DMS53 treated with DMSO at 0.1 percent for 48 hours (cell line): ENCODE measurements around the gene MRC1.

Experiments used
- DNase-seq: peaks from one replicate; lab custom pipeline; 2025; ENCODE audit not compliant: unreplicated experiment; lab: John Stamatoyannopoulos, UW

The MRC1 gene

DNA sequence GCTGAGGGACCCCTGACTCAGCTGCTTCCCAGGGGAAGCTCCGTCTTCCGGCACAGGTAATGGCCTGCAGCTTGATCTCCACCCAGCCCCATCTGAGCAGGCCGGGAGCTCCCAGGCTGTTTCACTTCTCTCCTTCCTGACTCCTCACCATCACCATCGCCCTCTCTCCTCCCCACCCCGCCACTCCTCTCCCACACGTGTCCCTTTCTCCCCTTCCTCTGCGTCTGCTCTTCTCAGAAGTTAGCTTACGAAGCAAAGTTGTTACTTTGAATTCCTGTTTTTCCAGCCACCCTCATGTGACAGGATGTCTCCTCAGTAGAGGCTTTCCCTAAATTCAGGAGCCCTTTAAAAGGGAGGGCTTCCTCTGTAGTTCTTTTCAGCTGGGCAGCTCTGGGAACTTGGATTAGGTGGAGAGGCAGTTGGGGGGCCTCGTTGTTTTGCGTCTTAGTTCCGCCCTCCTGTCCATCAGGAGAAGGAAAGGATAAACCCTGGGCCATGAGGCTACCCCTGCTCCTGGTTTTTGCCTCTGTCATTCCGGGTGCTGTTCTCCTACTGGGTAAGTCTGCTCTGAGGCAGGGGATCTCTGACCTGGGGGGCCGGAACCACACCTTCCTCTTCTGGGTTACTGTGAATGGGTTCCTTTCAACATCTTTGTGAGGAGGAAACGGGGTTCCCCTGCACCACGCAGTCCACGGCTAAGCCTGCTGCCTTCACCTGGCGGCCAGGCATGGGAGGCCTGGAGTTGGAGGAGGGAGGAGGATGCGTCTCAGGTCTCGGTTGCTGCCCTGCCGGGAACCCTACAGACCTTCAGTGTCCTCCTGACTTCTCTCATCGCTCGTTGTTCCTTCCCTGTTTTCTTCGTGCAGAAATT is at the start of gene MRC1:
MRC1 (plus strand) TSS at position 378 of the 871 bp plus-strand sequence; CDS start at position 496, 118 bp downstream.
- no peak for DNase-seq

DNA sequence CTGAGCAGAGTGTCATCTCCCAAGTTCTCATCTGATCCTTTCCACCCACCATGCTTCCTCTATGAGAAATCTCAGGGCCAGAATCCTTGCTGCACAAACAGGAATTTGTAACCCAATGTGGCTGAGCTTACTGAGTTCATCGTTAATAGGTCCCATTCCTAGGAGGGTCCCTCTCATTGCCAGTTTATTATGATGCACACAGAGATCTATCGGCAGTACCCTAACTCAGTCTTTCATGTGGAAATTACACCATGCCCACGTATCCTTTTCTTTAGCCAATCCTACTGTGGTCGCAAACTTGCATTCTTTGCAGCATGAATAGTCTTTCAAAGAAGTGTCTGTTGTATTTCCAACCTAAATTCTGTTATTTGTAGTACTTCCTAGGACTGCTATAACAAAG is 45.0 kb upstream of the MRC1 start:
- no peak for DNase-seq

DNA sequence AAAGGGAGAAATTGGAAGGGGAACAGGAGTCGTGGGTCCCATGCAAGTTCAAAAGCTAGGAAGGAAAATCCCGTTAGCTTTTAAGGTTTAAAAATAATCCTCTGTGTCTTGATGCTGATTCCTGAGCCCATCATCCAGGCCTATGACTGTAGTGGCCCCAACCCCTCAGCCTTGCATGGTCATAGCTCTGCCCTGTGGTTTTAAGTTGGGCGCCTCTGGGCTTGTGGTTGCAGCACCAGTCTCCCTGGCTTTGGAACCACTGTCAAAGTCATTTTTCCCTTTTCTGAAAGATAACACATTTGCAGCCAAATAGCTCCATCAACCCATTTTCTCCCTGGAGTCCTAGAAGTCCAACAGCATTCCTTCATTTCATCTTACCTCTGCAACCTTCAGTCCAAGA is 43.5 kb upstream of the MRC1 start:
- DNase-seq: no peak

DNA sequence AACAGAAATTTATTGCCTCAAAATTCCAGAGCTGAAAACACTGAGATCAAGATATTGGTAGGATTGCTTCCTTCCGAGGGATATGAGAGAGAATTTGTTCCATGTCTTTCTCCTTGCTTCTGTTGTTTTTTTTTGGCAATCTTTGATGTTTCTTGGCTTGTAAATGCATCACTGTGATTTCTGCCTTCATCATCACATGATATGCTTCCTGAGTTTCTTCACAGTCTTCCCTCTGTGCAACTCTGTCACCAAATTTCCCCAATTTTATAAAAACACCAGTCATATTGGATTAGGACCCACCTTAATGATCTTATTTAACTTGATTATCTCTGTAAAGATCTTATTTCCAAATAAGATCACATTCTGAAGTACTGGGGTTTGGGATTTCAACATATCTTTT is 42.4 kb upstream of the MRC1 start:
- no peak for DNase-seq

DNA sequence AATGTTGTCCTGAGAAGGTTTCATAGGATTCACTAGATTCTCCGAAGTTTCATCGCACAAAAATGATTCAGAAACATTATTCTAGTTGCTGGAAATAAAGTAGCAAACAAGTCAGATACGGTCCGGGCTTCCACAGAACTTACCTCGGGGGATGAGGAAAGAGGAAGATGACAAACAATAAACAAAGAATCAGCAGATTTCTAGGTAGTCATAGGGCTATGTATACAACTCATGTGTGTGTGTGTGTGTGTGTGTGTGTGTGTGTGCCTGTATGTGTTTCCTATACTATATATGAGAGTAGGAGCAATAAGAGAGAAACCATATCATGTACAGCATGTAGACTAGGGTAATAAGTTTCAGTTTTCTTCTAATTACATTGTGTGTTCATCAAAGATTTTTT is 40.7 kb upstream of the MRC1 start:
- no peak for DNase-seq

DNA sequence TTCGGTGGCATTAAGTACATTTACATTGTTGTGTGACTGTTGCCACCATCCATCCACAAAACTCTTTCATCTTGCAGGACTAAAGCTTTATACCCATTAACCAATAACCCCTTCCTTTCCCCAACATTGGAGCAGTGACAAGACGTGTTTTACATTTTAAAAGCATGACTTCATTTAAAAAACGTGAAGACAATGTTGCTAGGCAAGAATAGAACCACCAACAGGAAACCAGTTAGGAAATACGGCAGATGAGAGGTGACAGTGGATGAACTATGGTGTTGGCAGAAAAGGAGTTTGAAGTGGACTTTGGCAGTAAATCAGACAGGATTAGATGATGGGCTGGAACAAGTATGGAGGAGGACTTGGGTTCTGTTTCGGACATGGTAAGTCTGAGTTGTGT is 40.2 kb upstream of the MRC1 start:
- DNase-seq: no peak

DNA sequence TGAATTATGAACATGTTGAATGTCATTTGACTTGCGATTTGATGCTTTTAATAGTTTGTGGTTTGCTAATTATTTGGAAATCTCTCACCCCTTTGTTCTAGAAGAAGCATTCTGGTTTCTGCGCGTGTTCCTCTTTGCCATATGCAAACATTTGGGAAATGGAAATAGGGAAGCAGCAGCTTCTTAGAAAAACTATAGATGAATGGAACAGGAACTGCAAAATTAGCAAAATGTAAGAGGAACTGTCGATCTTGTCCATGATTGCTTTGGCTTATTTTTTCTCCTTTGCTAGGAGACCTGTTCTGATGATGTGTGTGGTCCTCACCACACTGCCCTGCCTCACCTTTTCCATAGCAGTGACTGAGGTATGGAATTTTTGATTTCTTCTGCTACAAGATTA is 38.1 kb upstream of the MRC1 start:
- DNase-seq: no peak

DNA sequence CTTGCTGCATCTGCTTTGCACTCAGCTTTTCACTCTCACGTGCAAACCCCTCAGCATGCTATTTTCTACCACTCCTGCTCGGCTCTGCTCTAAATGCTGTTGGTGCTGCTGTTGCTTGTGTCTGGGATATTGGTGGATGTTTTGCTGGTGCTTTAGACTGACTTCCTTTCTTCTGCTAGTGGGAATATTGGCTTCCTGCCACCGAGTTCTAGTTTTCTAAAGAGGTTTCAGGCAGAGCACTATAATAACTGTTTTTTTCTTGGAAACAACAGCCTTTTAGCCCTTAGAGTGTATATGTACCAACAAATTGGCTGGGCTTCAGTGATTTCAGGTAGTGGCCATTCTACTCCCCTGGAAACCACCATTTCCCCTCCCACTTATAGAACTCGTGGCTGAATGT is 29.4 kb upstream of the MRC1 start:
- no peak for DNase-seq

DNA sequence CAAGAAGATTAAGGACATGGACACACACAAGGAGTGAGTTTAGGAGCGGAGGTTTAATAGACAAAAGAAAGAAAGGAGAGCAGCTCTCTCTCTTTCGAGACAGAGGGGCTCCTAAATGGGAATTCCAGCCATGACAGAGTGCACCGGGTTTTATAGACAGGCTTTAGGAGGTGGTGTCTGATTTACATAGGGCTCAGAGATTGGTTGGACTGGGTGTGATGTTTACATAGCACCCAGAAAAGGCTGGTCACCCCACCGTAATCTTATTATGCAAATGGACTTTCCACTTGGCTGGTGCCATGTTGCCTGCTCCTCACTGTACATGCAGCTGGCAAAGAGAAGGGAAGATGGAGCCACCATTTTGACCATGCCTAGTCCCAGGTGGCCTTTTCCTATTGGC is 28.4 kb upstream of the MRC1 start:
- no peak for DNase-seq

DNA sequence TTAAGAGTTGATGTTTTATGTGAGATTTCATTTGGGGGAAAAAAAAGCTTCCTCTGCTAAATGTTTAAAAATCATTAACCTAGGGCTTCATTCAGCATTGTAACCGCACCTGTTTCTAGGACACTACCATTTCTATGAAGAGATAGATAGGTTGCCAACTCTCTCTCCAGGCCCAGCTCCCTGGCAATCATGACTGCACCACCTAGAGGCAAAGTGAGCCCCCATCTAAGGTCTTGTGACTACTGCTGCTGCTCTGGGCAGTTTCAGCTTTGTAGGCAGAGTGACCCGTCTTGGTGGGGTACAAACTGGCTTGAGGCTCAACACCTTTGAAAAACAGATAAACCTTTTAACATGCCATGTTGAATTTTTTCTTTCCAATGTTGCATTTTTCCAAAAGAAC is 27.3 kb upstream of the MRC1 start:
- peak; percentile 17 for DNase-seq

DNA sequence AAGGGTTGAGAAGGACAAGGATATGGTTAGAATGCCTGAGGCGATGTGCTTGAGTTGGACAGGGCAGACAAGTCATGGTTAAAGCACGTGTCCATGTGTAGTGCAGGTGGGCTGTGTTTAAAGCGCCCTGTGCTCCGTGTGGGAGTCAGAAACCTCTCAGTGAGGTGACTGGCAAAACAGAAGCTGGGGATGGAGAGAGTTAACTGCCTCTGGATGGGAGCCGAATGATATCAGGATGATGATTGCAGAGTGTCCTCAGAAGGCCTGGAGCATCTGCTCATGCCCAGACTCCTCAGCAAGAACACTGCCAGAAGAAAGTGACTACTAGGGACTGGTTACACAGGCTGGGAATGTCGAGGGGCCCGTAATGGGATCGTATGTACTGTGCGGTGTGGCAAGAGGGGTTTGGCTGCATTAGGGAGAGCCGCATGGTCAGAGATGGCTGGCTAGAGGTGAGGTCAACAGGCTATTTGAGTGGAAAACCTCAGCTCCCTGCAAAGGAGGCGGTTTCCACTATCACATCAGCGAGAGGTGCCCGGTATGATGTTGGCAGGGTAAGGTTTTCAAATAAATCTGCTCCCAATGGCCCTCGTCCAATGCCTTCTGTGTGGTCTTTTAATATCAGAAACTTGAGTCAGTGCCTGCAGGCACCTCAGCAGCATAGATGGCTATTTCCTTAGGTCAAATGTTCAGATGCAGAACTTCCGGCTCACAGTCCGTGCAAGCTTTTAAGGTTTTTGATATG is 26.1 kb upstream of the MRC1 start:
- DNase-seq: no peak

DNA sequence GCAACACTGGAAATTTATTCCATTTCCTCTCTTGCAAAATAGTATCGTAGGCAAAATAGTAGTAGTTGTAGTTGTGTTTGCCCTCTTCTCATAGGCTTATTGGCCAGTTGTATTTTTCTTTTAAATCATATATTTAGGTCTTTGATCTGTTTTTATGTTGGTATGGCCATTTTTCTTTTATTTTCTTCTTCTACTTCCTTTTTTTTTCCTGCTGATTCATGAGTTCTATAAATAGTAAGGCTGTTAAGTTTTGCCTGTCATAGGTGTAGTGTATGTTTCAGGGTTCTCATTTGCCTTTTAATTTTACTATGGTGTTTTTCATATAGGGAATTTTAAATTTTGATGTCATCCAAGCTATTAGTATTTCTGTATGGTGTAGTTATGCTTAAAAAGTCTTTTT is 25.4 kb upstream of the MRC1 start:
- no peak for DNase-seq

DNA sequence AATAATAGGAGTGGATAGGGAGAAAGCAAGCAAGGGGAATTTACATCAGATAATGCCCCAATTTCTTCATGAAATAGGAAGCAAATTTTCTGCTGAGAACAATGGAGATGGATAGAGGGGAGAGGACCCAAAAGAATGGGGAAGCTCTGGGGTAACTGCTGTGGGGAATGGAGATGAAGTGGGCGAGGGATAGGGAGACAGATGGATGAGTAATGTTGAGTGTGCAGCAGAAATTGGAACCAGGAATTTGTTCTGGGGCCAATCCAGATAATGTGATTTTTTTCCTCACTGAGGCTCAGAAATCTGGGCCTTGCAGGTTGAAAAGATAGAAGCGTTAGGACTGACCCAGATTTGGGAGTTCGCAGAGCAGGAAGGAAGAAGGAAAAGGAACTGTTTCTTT is 24.5 kb upstream of the MRC1 start:
- DNase-seq: no peak

DNA sequence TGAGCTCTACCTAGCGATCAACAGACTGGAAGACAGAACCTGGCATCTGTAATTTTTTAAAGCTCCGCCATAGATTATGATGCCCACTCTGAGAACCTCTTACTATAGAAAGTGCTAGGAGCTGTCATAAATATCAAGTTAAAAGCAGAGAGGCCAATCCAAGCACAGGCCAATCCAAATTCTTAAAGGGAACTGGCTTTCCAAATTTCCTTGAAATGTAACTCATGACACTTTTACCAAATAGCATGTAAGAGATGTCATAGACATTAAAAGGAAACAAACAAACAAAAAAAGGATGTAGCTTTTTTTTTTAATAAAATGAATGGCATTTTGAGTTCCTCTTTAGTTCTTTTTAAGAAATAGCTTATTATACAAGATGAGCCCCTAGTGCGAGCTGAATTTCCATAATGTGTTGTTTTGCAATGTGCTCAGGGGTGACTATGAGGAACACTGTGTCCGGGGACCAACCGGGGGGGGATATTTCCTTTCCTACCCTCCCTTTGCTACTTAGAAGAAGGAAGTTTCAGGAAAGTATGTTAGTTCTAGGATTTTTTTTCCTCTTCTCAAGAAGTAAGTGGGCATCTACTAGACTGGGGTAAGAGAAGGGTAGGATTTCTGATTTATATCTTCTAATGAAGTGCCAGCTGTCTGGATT is 23.7 kb upstream of the MRC1 start:
- DNase-seq: no peak

DNA sequence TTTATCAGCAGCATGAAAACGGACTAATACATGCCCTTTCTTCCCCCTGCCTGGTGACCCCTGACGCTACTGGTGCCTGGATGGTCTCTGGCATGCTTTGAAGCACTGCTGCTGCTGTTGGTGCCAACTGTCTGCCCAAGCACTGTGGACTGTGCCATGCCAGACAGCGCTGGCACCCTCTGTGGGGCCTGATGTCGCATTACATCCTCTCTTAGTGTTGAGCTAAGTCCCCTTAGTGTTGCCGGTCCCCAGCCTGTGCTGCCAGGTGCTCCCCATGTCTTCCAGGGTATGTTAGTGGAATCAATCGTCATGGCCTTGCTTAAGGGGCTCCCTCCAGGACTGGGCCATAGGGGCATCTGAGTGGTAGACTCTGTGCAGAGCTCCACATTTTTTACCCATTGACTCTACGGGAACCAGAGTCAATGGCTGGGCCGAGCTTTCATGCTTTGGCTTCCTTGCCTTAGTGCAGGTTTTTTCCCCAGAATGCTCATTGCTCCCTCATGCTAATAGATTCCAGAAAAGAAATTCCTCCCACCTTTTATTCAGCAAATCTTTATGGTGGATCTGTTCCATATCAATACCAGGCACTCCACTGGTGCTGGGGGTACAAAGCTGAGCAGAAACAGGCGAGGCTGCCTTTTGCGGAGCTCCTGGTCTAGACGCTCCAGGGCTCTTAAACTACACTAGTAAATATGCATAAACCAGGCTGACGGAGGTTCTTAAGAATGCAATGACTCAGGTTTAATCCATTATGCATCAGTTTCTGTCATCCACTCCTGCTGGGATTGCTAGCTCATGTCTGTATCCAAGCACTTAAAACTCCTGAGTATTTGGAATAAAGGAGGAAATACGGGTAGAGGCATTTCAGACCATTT is 21.8 kb upstream of the MRC1 start:
- DNase-seq: no peak

DNA sequence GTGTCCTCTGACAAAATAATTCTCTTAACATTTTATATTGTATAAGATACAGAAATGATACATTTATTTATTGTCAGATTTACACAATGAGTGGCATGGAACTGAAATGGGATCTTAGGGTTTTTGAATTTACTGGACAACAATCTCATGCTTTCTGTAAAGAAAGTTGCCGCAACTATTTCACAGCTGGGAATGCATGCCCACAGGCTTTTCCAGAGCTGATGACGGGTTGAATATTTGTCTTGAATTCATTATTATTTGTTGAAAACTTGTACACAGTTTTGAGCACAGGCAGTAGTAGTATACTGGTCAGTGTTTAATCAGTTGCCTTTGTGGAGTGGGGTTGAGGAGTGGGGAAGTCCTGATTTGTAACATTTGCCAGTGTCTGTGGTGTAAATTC is 20.5 kb upstream of the MRC1 start:
- no peak for DNase-seq

DNA sequence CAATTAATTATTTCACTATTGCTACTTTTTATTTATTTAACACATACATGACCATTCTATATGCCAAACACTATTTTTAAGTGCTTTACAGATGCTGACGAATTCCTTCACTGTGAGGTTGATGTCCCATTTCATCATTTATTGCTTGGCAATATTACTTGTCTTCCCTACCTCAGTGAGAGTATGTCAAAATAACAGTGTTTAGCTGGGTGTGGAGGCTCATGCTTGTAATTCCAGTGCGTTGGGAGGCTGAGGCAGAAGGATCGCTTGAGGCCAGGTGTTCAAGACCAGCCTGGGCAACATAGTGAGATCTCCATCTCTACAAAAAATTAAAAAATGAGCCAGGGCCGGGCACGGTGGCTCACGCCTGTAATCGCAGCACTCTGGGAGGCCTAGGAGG is 19.8 kb upstream of the MRC1 start:
- DNase-seq: no peak

DNA sequence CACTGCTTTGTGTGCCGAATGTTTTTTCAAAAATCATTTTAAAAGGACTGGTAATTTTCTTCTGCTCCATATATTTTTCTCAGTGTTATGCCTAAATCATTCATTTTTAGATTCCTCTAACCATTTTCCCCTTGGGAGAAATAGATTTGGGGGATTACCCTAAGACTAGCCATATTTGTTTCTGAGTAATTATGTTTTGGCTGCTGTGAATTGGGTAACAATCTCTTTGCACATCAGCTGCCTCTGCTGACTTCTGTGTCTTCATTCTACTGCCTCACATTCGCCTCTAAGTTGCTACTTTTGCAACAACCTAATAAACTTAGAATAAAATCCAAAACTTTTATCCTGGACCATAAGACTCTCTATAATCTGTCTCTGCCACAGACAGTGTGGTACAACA is 18.5 kb upstream of the MRC1 start:
- no peak for DNase-seq

DNA sequence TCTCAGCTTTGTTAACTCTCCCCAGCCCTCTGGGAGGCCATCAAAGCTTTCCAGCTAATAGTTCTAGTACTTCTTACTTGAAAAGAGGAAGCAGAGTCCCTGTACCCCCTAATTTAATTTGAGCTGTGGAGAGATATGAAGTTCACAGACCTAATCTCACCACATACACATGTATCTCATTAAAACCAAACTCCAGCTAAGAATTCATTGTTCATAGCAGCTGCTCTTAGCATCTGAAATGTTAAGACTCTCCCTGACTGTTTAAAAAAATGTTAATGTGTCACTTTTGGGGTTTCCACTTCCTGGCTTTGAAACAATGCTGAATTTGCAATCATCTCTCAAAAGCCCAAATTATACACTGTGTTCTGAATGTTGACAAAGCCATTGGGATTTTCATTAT is 16.2 kb upstream of the MRC1 start:
- DNase-seq: no peak

DNA sequence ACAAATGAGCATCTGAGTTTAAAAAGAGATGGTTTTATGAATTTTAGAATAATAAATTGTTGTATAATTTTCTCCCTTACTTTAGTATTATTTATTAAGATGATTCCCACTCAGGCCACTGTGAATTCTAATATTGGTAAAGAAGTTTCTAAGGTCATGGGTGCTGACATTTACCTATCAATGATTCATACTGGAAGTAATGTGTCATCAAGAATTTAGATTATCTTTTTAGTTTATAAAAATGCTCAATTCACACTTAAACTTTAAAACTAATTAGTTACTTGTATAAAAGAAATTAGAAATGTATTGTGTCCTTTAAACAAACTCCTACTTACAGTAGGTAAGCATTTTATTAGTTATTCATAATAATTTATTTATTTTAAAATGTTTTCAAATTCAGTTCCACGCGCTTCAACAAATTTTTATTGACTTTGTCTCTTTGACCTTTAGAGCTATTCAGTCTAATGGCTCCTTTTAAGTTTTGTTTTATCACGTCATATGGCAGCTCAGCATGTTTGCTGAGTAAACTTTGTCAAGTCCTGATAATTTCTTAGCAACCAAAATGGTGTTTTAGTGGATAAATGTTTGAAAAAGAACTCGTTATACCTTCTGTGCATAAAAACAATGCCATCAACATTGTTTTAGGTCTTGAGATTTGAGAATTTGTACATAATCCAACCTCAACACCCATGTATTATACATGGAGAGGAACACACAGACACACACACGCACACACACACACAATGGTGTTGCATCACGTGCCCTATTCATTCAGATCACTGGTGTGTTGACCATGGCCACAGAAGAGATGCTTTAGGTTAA is 15.1 kb upstream of the MRC1 start:
- peak; percentile 94 for DNase-seq
